Measurements from ENCODE around the gene TNNI2. TPM values are rescaled to one million over a fixed set of nuclear protein-coding genes. Genes with fewer than 3 reads are reported as not detected.

Gene TNNI2
- total RNA-seq, 2 donors from 2014 or later, result not detected

DNA sequence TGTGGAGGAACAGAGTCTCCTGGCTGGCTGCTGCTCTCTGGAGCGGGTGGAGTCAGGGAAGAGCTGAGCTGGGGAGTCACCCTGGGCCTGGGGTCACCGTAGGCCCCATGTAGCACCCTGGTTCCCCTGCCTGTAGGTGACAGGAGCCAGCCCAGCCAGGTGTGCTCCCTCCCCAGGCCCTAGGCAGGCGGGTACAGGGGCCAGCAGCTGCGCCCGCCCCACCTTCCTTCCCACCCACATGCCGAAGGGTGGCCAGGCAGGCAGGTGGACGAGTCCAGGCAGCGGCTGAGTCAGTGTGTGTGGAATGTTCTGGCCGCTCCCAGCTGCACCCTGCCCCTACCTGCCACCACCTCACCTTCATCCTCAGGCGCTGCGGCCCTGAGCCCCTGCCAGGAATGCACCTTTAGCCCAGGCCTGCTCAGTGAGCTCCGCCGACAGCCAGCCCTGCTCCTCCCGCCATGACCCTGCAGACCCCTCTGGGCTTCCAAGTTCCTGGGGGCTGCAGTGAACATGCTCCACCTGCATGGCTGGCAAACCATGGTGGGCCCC, 4.6 kb upstream of the TNNI2 start:
- 93% methylated on average over 14 of the region's 14 CpGs; no CpG with 5 or more reads in 1 of the 2 experiments for WGBS, 2 experiments (ENCODE audit: insufficient coverage in 1 of 2, insufficient read length in 1 of 2)
- Histone ChIP-seq H3K4me1 (ENCODE audit: control insufficient read depth, insufficient read depth, low read length) (no peaks in the 10 kb centered on the region), H3K4me3 (ENCODE audit: low read length) (no peak overlapping the region), H3K27me3 (ENCODE audit: control insufficient read depth, insufficient read depth, low read length, poor library complexity, severe bottlenecking) (peaks cover 34% of the 10 kb centered on the region), H3K9ac (ENCODE audit: extremely low read depth, low read length, poor library complexity, severe bottlenecking) (no peak overlapping the region), H3K36me3 (ENCODE audit: control insufficient read depth, insufficient read depth, low read length) (no peaks in the 10 kb centered on the region), H3K27ac (ENCODE audit: low read depth, low read length) (no peak overlapping the region), H3K9me3 (ENCODE audit: control insufficient read depth, low read length) (no peaks in the 10 kb centered on the region)
- no peaks in the 10 kb centered on the region for H3K4me1 Mint-ChIP-seq
- DNase-seq, result no peak
- no peaks in the 10 kb centered on the region for H3K36me3 Mint-ChIP-seq (ENCODE audit: low read depth)
- no peak overlapping the region for H3K27ac Mint-ChIP-seq
- H3K9me3 Mint-ChIP-seq, result no peaks in the 10 kb centered on the region
- TF ChIP-seq, protein P1, sequence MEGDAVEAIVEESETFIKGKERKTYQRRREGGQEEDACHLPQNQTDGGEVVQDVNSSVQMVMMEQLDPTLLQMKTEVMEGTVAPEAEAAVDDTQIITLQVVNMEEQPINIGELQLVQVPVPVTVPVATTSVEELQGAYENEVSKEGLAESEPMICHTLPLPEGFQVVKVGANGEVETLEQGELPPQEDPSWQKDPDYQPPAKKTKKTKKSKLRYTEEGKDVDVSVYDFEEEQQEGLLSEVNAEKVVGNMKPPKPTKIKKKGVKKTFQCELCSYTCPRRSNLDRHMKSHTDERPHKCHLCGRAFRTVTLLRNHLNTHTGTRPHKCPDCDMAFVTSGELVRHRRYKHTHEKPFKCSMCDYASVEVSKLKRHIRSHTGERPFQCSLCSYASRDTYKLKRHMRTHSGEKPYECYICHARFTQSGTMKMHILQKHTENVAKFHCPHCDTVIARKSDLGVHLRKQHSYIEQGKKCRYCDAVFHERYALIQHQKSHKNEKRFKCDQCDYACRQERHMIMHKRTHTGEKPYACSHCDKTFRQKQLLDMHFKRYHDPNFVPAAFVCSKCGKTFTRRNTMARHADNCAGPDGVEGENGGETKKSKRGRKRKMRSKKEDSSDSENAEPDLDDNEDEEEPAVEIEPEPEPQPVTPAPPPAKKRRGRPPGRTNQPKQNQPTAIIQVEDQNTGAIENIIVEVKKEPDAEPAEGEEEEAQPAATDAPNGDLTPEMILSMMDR (conservative IDR thresholded peaks at IDR 0.05), result no peak
- no peak overlapping the region for H3K4me3 Mint-ChIP-seq
- H3K27me3 Mint-ChIP-seq (ENCODE audit: insufficient read depth), result peaks cover 25% of the 10 kb centered on the region

DNA sequence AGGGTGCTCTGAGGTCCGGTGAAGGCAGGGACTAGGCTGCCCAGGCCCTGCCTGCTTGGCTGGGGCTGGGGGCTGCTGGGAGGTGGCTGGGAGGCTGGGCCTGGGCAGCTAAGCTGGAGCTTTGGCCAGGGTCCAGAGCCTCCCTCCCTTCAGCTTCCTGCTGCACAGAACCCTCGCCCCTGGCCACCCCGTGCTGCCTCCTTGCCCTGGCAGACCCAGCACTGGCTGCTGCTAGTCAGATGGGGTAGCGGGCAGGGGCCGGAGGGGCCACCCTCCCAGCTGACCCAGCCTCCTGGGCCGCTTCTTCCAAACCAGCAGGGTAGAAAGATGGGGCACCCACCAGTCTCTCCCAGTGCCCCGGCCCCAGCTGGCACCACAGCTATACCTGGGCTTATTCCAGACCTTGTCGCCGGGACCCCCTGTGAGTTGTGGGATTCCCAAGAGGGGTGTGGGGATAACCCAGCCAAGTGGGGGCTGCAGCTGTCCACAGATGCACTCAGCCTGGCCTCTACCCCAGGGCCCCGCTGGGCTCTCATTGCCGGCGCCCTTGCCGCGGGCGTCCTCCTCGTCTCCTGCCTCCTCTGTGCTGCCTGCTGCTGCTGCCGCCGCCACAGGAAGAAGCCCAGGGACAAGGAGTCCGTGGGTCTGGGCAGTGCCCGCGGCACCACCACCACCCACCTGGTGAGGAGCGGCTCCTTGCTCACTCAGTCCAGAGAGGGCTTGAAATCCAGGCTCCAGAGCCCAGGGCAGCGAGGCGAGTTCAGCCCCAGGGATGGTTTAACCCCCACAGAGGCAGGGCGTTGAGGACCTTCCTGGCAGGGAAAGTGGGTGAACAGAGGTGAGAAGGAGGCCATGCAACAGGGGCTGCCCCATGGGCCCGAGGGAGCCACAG, 3.8 kb upstream of the TNNI2 start, which contains the start of gene SYT8:
TSS of gene SYT8 (plus strand) at position 212 of the 892 bp plus-strand sequence. CDS start at position 328, 116 bp downstream.
- H3K27ac Mint-ChIP-seq, result no peak within 1 kb of the TSS
- no peak within 1 kb of the TSS for H3K9ac ChIP-seq (ENCODE audit: extremely low read depth, low read length, poor library complexity, severe bottlenecking)

DNA sequence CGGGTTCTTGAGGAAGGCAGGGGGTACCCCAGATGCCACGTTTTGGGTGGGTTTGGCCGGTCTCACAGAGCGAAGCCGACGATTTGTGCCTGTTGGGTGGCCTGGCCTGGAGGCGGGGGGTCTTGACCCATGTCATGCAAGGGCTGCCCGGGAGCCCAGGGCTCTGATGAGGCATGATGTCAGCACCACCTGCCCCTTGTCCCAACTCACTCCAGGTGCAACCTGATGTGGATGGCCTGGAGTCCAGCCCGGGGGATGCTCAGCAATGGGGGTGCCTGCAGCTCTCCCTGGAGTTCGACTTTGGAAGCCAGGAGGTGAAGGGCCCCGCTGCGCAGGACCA, 3.1 kb upstream of the TNNI2 start:
- DNase-seq, result no peak
- Mint-ChIP-seq H3K36me3 (ENCODE audit: low read depth) (no peaks in the 10 kb centered on the region), H3K27me3 (ENCODE audit: insufficient read depth) (peaks cover 19% of the 10 kb centered on the region), H3K4me3 (no peak overlapping the region), H3K4me1 (no peaks in the 10 kb centered on the region), H3K9me3 (no peaks in the 10 kb centered on the region), H3K27ac (no peak overlapping the region)
- TF ChIP-seq, protein P1 (conservative IDR thresholded peaks at IDR 0.05), result no peak
- Histone ChIP-seq H3K36me3 (ENCODE audit: control insufficient read depth, insufficient read depth, low read length) (no peaks in the 10 kb centered on the region), H3K27me3 (ENCODE audit: control insufficient read depth, insufficient read depth, low read length, poor library complexity, severe bottlenecking) (peaks cover 24% of the 10 kb centered on the region), H3K4me3 (ENCODE audit: low read length) (no peak overlapping the region), H3K27ac (ENCODE audit: low read depth, low read length) (no peak overlapping the region), H3K9ac (ENCODE audit: extremely low read depth, low read length, poor library complexity, severe bottlenecking) (no peak overlapping the region), H3K9me3 (ENCODE audit: control insufficient read depth, low read length) (no peaks in the 10 kb centered on the region), H3K4me1 (ENCODE audit: control insufficient read depth, insufficient read depth, low read length) (no peaks in the 10 kb centered on the region)
- WGBS, 2 experiments (ENCODE audit: insufficient coverage in 1 of 2, insufficient read length in 1 of 2), result 94 to 96% methylated on average over 4 to 12 of the region's 12 CpGs

More for the DNA sequence above, 3.8 kb upstream of the TNNI2 start, which contains the start of gene SYT8:
- Histone ChIP-seq H3K9me3 (ENCODE audit: control insufficient read depth, low read length) (no peaks in the 10 kb centered on the region), H3K36me3 (ENCODE audit: control insufficient read depth, insufficient read depth, low read length) (no peaks in the 10 kb centered on the region), H3K4me3 (ENCODE audit: low read length) (no peak within 1 kb of the TSS), H3K4me1 (ENCODE audit: control insufficient read depth, insufficient read depth, low read length) (no peaks in the 10 kb centered on the region), H3K27ac (ENCODE audit: low read depth, low read length) (no peak within 1 kb of the TSS), H3K27me3 (ENCODE audit: control insufficient read depth, insufficient read depth, low read length, poor library complexity, severe bottlenecking) (peaks cover 25% of the 10 kb centered on the region)
- H3K9me3 Mint-ChIP-seq, result no peaks in the 10 kb centered on the region
- H3K4me1 Mint-ChIP-seq, result no peaks in the 10 kb centered on the region
- TF ChIP-seq, protein P1 (conservative IDR thresholded peaks at IDR 0.05), result no peak
- no peak within 1 kb of the TSS for H3K4me3 Mint-ChIP-seq
- whole genome bisulfite sequencing, 2 experiments (ENCODE audit: insufficient coverage in 1 of 2, insufficient read length in 1 of 2), result 90 to 96% methylated on average over 8 to 26 of the region's 26 CpGs
- no peak for DNase-seq
- no peaks in the 10 kb centered on the region for H3K36me3 Mint-ChIP-seq (ENCODE audit: low read depth)
- peaks cover 21% of the 10 kb centered on the region for H3K27me3 Mint-ChIP-seq (ENCODE audit: insufficient read depth)

Measured in endodermal cell (in vitro differentiated cells).